GM12873 (cell line): ENCODE measurements around the gene ARHGAP22.

ENCODE experiments used
- CTCF ChIP-seq: IDR thresholded peaks from 2 replicates; pipeline ENCODE4 v1.5.1; 2012; ENCODE audit warnings: low read depth, mild to moderate bottlenecking, moderate library complexity, low read length, control low read depth; ENCODE audit not compliant: insufficient read depth; ENCODE audit errors: missing control alignments

Gene ARHGAP22

GRCh38 chr10:48636901-48637300 is 32.0 kb upstream of the ARHGAP22 start:
- TF ChIP-seq CTCF = no peak

GRCh38 chr10:48636231-48636630 is 31.4 kb upstream of the ARHGAP22 start:
- no peak for TF ChIP-seq CTCF

- no peak for TF ChIP-seq CTCF
Observed at GRCh38 chr10:48634984-48635557, 30.2 kb upstream of the ARHGAP22 start.

GRCh38 chr10:48634198-48634983 is 29.5 kb upstream of the ARHGAP22 start:
- TF ChIP-seq CTCF = no peak

- TF ChIP-seq CTCF = no peak
Observed at GRCh38 chr10:48633381-48634197, 28.7 kb upstream of the ARHGAP22 start.

GRCh38 chr10:48632166-48632565 is 27.3 kb upstream of the ARHGAP22 start:
- no peak for TF ChIP-seq CTCF
